ENCODE measurements around the gene GAL3ST1. TPM values are rescaled to one million over a fixed set of nuclear protein-coding genes. Genes with fewer than 3 reads are reported as not detected.
"Not testable (repeated sequence)": the region's sequence is repeated elsewhere in the genome, so short reads cannot be mapped to it uniquely, and the experiment has no call there.

Gene GAL3ST1
- polyA plus RNA-seq, 1 donor (not counting 4 experiments of a cell fraction or from before 2014, with no cell fraction given) = not detected

DNA sequence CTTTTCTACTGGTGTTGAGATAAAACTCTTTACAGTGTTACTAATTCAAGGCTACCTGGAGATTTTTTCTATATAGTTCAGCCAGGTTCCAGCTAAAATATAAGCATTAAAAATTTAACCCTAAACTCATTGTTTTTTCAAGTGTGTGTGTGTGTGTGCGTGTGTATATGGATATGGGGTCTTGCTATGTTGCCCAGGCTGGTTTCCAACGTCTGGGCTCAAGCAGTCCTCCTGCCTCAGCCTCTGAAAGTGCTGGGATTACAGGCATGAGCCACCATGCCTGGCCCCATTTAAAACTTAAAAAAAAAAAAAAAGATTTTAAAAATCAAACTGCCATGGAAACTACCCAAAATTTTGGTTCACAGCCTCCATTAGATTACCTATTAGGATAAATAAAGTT, 21.7 kb upstream of the GAL3ST1 start:
- dilution Hi-C loops (cut with MboI; ENCODE audit: extremely low pct_ligation_motif_present, low sequenced_read_pairs) = no loop called here
- H3K9ac ChIP-seq (ENCODE audit: control insufficient read depth, extremely low read depth, insufficient read depth, low read length) = no peak overlapping the region
- no peaks in the 10 kb centered on the region for H3K9me3 ChIP-seq (ENCODE audit: control insufficient read depth, low read depth, low read length)
- H3K27ac ChIP-seq (ENCODE audit: control insufficient read depth, insufficient read depth, low read length) = no peak overlapping the region
- no peaks in the 10 kb centered on the region for H3K9me1 ChIP-seq (ENCODE audit: control insufficient read depth, extremely low read depth, insufficient read depth, low read length)
- no peak overlapping the region for H3K4me3 ChIP-seq (ENCODE audit: control insufficient read depth in 2 of 3, extremely low read depth in 1 of 3, insufficient read depth in 2 of 3, low read depth in 1 of 3, low read length in 3 of 3)
- no peaks in the 10 kb centered on the region for H3K27me3 ChIP-seq (ENCODE audit: control insufficient read depth, extremely low read depth, insufficient read depth, low read length)
- TF ChIP-seq, protein P1, sequence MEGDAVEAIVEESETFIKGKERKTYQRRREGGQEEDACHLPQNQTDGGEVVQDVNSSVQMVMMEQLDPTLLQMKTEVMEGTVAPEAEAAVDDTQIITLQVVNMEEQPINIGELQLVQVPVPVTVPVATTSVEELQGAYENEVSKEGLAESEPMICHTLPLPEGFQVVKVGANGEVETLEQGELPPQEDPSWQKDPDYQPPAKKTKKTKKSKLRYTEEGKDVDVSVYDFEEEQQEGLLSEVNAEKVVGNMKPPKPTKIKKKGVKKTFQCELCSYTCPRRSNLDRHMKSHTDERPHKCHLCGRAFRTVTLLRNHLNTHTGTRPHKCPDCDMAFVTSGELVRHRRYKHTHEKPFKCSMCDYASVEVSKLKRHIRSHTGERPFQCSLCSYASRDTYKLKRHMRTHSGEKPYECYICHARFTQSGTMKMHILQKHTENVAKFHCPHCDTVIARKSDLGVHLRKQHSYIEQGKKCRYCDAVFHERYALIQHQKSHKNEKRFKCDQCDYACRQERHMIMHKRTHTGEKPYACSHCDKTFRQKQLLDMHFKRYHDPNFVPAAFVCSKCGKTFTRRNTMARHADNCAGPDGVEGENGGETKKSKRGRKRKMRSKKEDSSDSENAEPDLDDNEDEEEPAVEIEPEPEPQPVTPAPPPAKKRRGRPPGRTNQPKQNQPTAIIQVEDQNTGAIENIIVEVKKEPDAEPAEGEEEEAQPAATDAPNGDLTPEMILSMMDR (optimal IDR thresholded peaks at IDR 0.05 in 1 of 3, IDR thresholded peaks at IDR 0.05 in 1 of 3, conservative IDR thresholded peaks at IDR 0.05 in 1 of 3; ENCODE audit: extremely low read depth in 1 of 3, insufficient read depth in 2 of 3, low read length in 3 of 3) = no peak
- no peak for TF ChIP-seq EZH2 (IDR thresholded peaks at IDR 0.05; ENCODE audit: low read length)
- no peaks in the 10 kb centered on the region for H4K20me1 ChIP-seq (ENCODE audit: control insufficient read depth, extremely low read depth, insufficient read depth, low read length)
- peaks cover 6% of the 10 kb centered on the region for H3K79me2 ChIP-seq (ENCODE audit: control insufficient read depth, insufficient read depth, low read length)
- H3K36me3 ChIP-seq (ENCODE audit: control insufficient read depth in 2 of 2, extremely low read depth in 1 of 2, insufficient read depth in 2 of 2, low read length in 2 of 2) = no peaks in the 10 kb centered on the region
- no peaks in the 10 kb centered on the region for H3K4me1 ChIP-seq (ENCODE audit: control insufficient read depth, extremely low read depth, insufficient read depth, low read length)
- no peak for DNase-seq (ENCODE audit: low read depth, low spot score)
- FAIRE-seq = no peak
- no peak overlapping the region for H3K4me2 ChIP-seq (ENCODE audit: control insufficient read depth, extremely low read depth, insufficient read depth, low read depth, low read length)
- no peak overlapping the region for H2AFZ ChIP-seq (ENCODE audit: control insufficient read depth, low read length)

GRCh38 chr22:30592360-30592713, 17.9 kb upstream of the GAL3ST1 start:
- H3K9ac ChIP-seq (ENCODE audit: control insufficient read depth, extremely low read depth, insufficient read depth, low read length); H2AFZ ChIP-seq (ENCODE audit: control insufficient read depth, low read length); H3K9me1 ChIP-seq (ENCODE audit: control insufficient read depth, extremely low read depth, insufficient read depth, low read length); H4K20me1 ChIP-seq (ENCODE audit: control insufficient read depth, extremely low read depth, insufficient read depth, low read length); H3K4me1 ChIP-seq (ENCODE audit: control insufficient read depth, extremely low read depth, insufficient read depth, low read length); H3K27me3 ChIP-seq (ENCODE audit: control insufficient read depth, extremely low read depth, insufficient read depth, low read length); DNase-seq (ENCODE audit: low read depth, low spot score); dilution Hi-C loops (cut with MboI; ENCODE audit: extremely low pct_ligation_motif_present, low sequenced_read_pairs); H3K9me3 ChIP-seq (ENCODE audit: control insufficient read depth, low read depth, low read length); H3K27ac ChIP-seq (ENCODE audit: control insufficient read depth, insufficient read depth, low read length); FAIRE-seq: not testable (repeated sequence)
- Histone ChIP-seq H3K79me2 (ENCODE audit: control insufficient read depth, insufficient read depth, low read length) (peaks cover 37% of the 10 kb centered on the region), H3K4me2 (ENCODE audit: control insufficient read depth, extremely low read depth, insufficient read depth, low read depth, low read length) (peak overlapping the region; percentile 59), H3K36me3 (ENCODE audit: control insufficient read depth in 2 of 2, extremely low read depth in 1 of 2, insufficient read depth in 2 of 2, low read length in 2 of 2) (peaks cover 18 to 20% of the 10 kb centered on the region in 2 experiments), H3K4me3 (ENCODE audit: control insufficient read depth in 2 of 3, extremely low read depth in 1 of 3, insufficient read depth in 2 of 3, low read depth in 1 of 3, low read length in 3 of 3) (peak overlapping the region in 1 of 3 experiments; percentile 85)

Measured in keratinocyte (primary cell).